CD4-positive, alpha-beta T cell (primary cell): ENCODE data around the gene FAM181A. TPM values are rescaled to one million over a fixed set of nuclear protein-coding genes. Genes with fewer than 3 reads are reported as not detected.

ENCODE experiments used
- ATAC-seq: fragments of 200-7000 bp; cut with Tn5 transposase; one replicate; pipeline ENCODE4 v1.10.0; 2022; ENCODE audit warnings: mild to moderate bottlenecking; ENCODE audit not compliant: poor library complexity
- CTCF ChIA-PET: fragments of 350-600 bp; sonication (Branson Sonifier 250); formaldehyde crosslinking; loops from one replicate; lab custom pipeline; 2021; ENCODE audit warnings: antibody characterized with exemption, inconsistent platforms; lab: Charles Lee
- POLR2A ChIA-PET: fragments of 350-600 bp; sonication (Branson Sonifier 250); formaldehyde crosslinking; loops from one replicate; lab custom pipeline; 2021; ENCODE audit warnings: antibody characterized with exemption, inconsistent platforms; lab: Charles Lee
- DNase-seq, 14 experiments: peaks; one replicate each; pipeline ENCODE4 v3.0.0-alpha.2; 2013 to 2020; ENCODE audit warnings: mixed read lengths in 2 of 14
- H3K27ac ChIP-seq, 2 donors: one replicate each; pipeline versions ENCODE4 v1.5.1 to v1.7.0; 2013; ENCODE audit warnings: low read length in 2 of 2, low read depth in 1 of 2, mild to moderate bottlenecking in 1 of 2
- H3K27me3 ChIP-seq, 2 experiments: 1 replicate in 1 of 2; 2 replicates in 1 of 2; pipeline versions ENCODE4 v1.6.1 to v1.7.0; 2013; ENCODE audit warnings: low read length in 2 of 2, control low read depth in 1 of 2, mild to moderate bottlenecking in 1 of 2, moderate library complexity in 1 of 2; ENCODE audit not compliant: insufficient read depth in 2 of 2, control insufficient read depth in 1 of 2
- H3K36me3 ChIP-seq: one replicate; pipeline ENCODE4 v1.6.1; 2013; ENCODE audit warnings: low read length, control low read depth; ENCODE audit not compliant: insufficient read depth
- H3K4me1 ChIP-seq: one replicate; pipeline ENCODE4 v1.6.1; 2013; ENCODE audit warnings: low read length, control low read depth; ENCODE audit not compliant: insufficient read depth
- H3K4me3 ChIP-seq: one replicate; pipeline ENCODE4 v1.5.1; 2013; ENCODE audit warnings: mild to moderate bottlenecking, low read length, moderate library complexity
- H3K9me3 ChIP-seq, 2 experiments: 1 replicate in 1 of 2; 2 replicates in 1 of 2; pipeline versions ENCODE4 v1.6.1 to v1.7.0; 2013; ENCODE audit warnings: low read length in 2 of 2, mild to moderate bottlenecking in 2 of 2, control low read depth in 1 of 2, moderate library complexity in 1 of 2; ENCODE audit not compliant: control insufficient read depth in 1 of 2, insufficient read depth in 1 of 2
- H3K27ac Mint-ChIP-seq: one replicate; pipeline ENCODE4 v1.8.0; 2020; ENCODE audit warnings: mixed read lengths
- H3K27me3 Mint-ChIP-seq: one replicate; pipeline ENCODE4 v1.8.0; 2021; ENCODE audit warnings: mixed read lengths
- H3K36me3 Mint-ChIP-seq: one replicate; pipeline ENCODE4 v1.8.0; 2021; ENCODE audit warnings: low read depth, mixed read lengths
- H3K4me1 Mint-ChIP-seq: one replicate; pipeline ENCODE4 v1.8.0; 2021; ENCODE audit warnings: low read depth, mixed read lengths
- H3K4me3 Mint-ChIP-seq: one replicate; pipeline ENCODE4 v1.8.0; 2020; ENCODE audit warnings: mild to moderate bottlenecking, mixed read lengths
- H3K9me3 Mint-ChIP-seq: one replicate; pipeline ENCODE4 v1.8.0; 2020; ENCODE audit warnings: mixed read lengths
- intact Hi-C, 2 experiments: fragments of 100-400 bp; cut with DNase I in 1 of 2; cut with micrococcal nuclease in 1 of 2; formaldehyde crosslinking; loops; one replicate each; pipeline versions ENCODE4 v1.15.1 to v1.9.0; 2023 to 2025; cut with DNase I, micrococcal nuclease
- total RNA-seq, 174 experiments: library from RNA in 2 of 174; stranded (reverse) in 2 of 174; gene quantifications; one replicate each; pipeline ENCODE4 v1.2.3 and lab custom pipeline; 2021 to 2026
- TF ChIP-seq, protein P1 (sequence below): fragments of 200-600 bp; IDR thresholded peaks from one replicate; pipeline ENCODE4 v1.8.0; 2022; ENCODE audit warnings: antibody characterized with exemption, mild to moderate bottlenecking

The FAM181A gene
- total RNA-seq, 2 experiments from 2014 or later: not detected

GRCh38 chr14:93888995-93889394 lies 38.1 kb upstream of the FAM181A start:
- no peaks in the 10 kb centered on the region for H3K36me3 ChIP-seq
- H3K4me3 ChIP-seq: no peak overlapping the region
- peaks cover 3% of the 10 kb centered on the region for H3K4me1 ChIP-seq
- H3K27ac ChIP-seq: no peak overlapping the region
- TF ChIP-seq, protein P1, sequence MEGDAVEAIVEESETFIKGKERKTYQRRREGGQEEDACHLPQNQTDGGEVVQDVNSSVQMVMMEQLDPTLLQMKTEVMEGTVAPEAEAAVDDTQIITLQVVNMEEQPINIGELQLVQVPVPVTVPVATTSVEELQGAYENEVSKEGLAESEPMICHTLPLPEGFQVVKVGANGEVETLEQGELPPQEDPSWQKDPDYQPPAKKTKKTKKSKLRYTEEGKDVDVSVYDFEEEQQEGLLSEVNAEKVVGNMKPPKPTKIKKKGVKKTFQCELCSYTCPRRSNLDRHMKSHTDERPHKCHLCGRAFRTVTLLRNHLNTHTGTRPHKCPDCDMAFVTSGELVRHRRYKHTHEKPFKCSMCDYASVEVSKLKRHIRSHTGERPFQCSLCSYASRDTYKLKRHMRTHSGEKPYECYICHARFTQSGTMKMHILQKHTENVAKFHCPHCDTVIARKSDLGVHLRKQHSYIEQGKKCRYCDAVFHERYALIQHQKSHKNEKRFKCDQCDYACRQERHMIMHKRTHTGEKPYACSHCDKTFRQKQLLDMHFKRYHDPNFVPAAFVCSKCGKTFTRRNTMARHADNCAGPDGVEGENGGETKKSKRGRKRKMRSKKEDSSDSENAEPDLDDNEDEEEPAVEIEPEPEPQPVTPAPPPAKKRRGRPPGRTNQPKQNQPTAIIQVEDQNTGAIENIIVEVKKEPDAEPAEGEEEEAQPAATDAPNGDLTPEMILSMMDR: no peak
- H3K9me3 ChIP-seq: no peaks in the 10 kb centered on the region
- ChIA-PET CTCF (no interaction called here), POLR2A (no interaction called here)
- Mint-ChIP-seq H3K27me3 (peaks cover 38% of the 10 kb centered on the region), H3K4me3 (no peak overlapping the region), H3K27ac (no peak overlapping the region), H3K36me3 (no peaks in the 10 kb centered on the region), H3K4me1 (no peaks in the 10 kb centered on the region), H3K9me3 (peaks cover 5% of the 10 kb centered on the region)
- DNase-seq (no peak), ATAC-seq (no peak)
- intact Hi-C loops: no loop called here
- peaks cover 0 to 24% of the 10 kb centered on the region in 2 experiments for H3K27me3 ChIP-seq

DNA sequence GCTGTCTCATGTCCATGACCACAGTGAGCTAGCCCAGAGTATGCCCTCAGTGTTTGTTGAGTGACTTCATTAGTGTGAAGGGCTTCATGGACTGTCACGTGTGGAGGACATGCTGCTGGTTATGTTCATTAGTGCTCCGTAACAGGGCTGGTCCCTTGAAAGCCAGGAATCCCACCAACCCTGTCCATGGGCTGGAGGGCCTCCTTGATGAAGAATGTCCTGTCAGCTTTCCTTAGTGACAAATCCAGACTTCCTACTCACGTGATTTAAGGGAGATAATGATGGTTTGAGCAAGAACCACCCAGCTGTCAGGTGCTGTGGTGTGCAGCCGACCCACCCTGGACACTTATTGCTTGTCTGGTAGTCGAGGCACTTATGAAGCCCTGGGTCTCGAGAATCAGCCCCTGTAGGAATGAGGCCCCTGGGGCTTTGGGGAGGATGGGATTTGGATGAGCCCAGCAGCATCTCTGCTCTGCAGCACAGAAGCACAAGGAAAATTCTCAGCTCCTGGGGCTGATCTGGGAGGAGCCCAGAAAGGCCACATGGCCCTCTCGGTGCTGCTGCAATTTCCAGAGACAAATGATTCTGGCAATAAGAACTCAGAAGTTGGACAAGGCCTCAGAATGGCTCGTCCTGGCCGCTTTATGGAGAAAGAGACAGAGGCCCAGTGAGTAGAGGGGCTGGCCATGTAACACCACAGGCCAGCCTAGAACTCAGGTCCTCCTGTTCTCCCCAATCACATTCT lies 37.2 kb upstream of the FAM181A start:
- DNase-seq: no peak
- Mint-ChIP-seq H3K27me3 (peaks cover 34% of the 10 kb centered on the region), H3K4me1 (no peaks in the 10 kb centered on the region), H3K9me3 (peaks cover 5% of the 10 kb centered on the region), H3K4me3 (no peak overlapping the region), H3K36me3 (no peaks in the 10 kb centered on the region), H3K27ac (no peak overlapping the region)
- Histone ChIP-seq H3K4me1 (peaks cover 3% of the 10 kb centered on the region), H3K27me3 (peaks cover 0 to 24% of the 10 kb centered on the region in 2 experiments), H3K9me3 (no peaks in the 10 kb centered on the region), H3K27ac (no peak overlapping the region), H3K4me3 (no peak overlapping the region), H3K36me3 (no peaks in the 10 kb centered on the region)
- intact Hi-C loops: loop anchor here in 1 of 2 experiments (5.0 kb wide), 1 partner anchor 658 kb away; no protein-coding TSS in a partner anchor
- ChIA-PET CTCF (no interaction called here), POLR2A (no interaction called here)
- ATAC-seq: no peak
- TF ChIP-seq, protein P1: no peak

DNA sequence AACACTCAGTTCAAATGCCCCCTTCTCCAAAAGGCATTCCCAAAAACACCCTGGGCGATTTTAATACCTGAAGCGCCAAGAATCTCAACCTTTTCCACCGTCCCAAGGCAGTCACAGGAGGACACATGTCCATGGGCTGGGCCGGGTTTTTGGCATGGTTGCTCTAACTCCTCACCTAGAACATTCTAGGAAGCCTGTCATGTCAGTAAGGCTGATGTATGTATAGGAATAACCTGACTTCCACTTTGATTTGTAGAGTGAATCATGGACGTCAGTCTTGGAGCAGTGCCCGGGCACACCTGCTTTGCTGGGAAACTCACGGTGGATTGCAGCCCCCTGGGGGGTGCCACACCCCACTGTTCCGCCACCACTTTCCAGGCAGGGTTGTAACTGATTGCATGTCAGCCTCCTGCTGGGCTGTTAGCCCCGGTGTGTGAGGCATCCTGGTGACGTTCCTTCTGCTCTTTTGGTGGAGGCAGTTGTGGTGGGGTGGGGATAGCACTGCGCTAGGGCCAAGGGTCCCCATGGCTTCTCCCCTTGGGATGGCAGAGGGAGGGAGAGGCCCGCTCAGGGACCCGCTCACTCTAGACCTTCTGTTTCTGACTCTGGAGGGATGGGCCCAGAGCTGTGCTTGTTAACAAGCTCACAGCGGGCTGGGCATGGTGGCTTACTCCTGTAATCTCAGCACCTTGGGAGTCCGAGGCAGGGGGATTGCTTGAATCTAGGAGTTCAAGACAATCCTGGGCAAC lies 35.2 kb upstream of the FAM181A start:
- POLR2A ChIA-PET: no interaction called here

More for the DNA sequence above, 35.2 kb upstream of the FAM181A start:
- H3K9me3 Mint-ChIP-seq: no peaks in the 10 kb centered on the region
- peaks cover 3% of the 10 kb centered on the region for H3K4me1 ChIP-seq
- no peaks in the 10 kb centered on the region for H3K36me3 Mint-ChIP-seq
- no peak overlapping the region for H3K4me3 ChIP-seq
- no peak overlapping the region for H3K27ac Mint-ChIP-seq
- TF ChIP-seq, protein P1: no peak
- H3K4me1 Mint-ChIP-seq: no peaks in the 10 kb centered on the region
- peaks cover 0 to 24% of the 10 kb centered on the region in 2 experiments for H3K27me3 ChIP-seq
- DNase-seq: no peak
- no peaks in the 10 kb centered on the region for H3K9me3 ChIP-seq
- no peak for ATAC-seq
- peaks cover 27% of the 10 kb centered on the region for H3K27me3 Mint-ChIP-seq
- no peaks in the 10 kb centered on the region for H3K36me3 ChIP-seq
- H3K27ac ChIP-seq: no peak overlapping the region
- intact Hi-C loops: loop anchor here in 1 of 2 experiments (5.0 kb wide), 1 partner anchor 660 kb away; no protein-coding TSS in a partner anchor
- H3K4me3 Mint-ChIP-seq: no peak overlapping the region
- CTCF ChIA-PET: no interaction called here
